CD14-positive monocyte (primary cell): ENCODE data around the gene PANK4. TPM values are rescaled to one million over a fixed set of nuclear protein-coding genes. Genes with fewer than 3 reads are reported as not detected.

Source experiments
- DNase-seq, 3 donors: peaks; one replicate each; pipeline ENCODE4 v3.0.0-alpha.2; 2011 to 2022
- H2AFZ ChIP-seq: 2 replicates; pipeline ENCODE4 v1.6.0; 2012; ENCODE audit warnings: mild to moderate bottlenecking, low read depth, low read length, inconsistent platforms; ENCODE audit not compliant: insufficient read depth, poor library complexity, severe bottlenecking
- H3K27ac ChIP-seq, 2 donors: 1 replicate in 1 of 2; 2 replicates in 1 of 2; pipeline ENCODE4 v1.5.1; 2012 to 2013; ENCODE audit warnings: low read length in 2 of 2, control low read depth in 1 of 2, inconsistent platforms in 1 of 2, low read depth in 1 of 2, mild to moderate bottlenecking in 1 of 2
- H3K27me3 ChIP-seq, 2 donors: one replicate each; pipeline versions ENCODE4 v1.6.0 to v1.6.1; 2011 to 2013; ENCODE audit warnings: low read length in 2 of 2; ENCODE audit not compliant: control insufficient read depth in 2 of 2, insufficient read depth in 2 of 2
- H3K36me3 ChIP-seq, 2 donors: replicated peaks in 1 of 2; 1 replicate in 1 of 2; 2 replicates in 1 of 2; pipeline versions ENCODE4 v1.5.1 to v1.6.1; 2012 to 2013; ENCODE audit warnings: low read length in 2 of 2, control low read depth in 1 of 2, inconsistent platforms in 1 of 2, mild to moderate bottlenecking in 1 of 2; ENCODE audit not compliant: insufficient read depth in 2 of 2, control insufficient read depth in 1 of 2
- H3K4me1 ChIP-seq, 2 donors: 1 replicate in 1 of 2; 2 replicates in 1 of 2; pipeline versions ENCODE4 v1.5.1 to v1.6.1; 2012 to 2013; ENCODE audit warnings: low read length in 2 of 2, control low read depth in 1 of 2, inconsistent platforms in 1 of 2, mild to moderate bottlenecking in 1 of 2, moderate library complexity in 1 of 2; ENCODE audit not compliant: insufficient read depth in 2 of 2, control insufficient read depth in 1 of 2
- H3K4me2 ChIP-seq: replicated peaks from 2 replicates; pipeline ENCODE3; 2012; ENCODE audit warnings: low read length, moderate library complexity, mild to moderate bottlenecking; ENCODE audit not compliant: poor library complexity, severe bottlenecking; ENCODE audit errors: extremely low read depth
- H3K4me3 ChIP-seq, 3 experiments: fragments of 200-600 bp in 1 of 3; sonication (generic) in 1 of 3; replicated peaks in 1 of 3; 1 replicate in 2 of 3; 2 replicates in 1 of 3; pipeline ENCODE4 v1.5.1; 2011 to 2013; ENCODE audit warnings: low read length in 3 of 3, mild to moderate bottlenecking in 3 of 3, control low read depth in 2 of 3, low read depth in 2 of 3, inconsistent platforms in 1 of 3, moderate library complexity in 1 of 3
- H3K79me2 ChIP-seq: 2 replicates; pipeline ENCODE4 v1.6.0; 2012; ENCODE audit warnings: mild to moderate bottlenecking, control low read depth, inconsistent platforms, low read length, moderate library complexity; ENCODE audit not compliant: insufficient read depth
- H3K9ac ChIP-seq: 2 replicates; pipeline ENCODE4 v1.6.0; 2017; ENCODE audit warnings: low read length, mild to moderate bottlenecking; ENCODE audit not compliant: insufficient read depth, poor library complexity, severe bottlenecking
- H3K9me3 ChIP-seq, 2 donors: replicated peaks in 1 of 2; 1 replicate in 1 of 2; 2 replicates in 1 of 2; pipeline versions ENCODE4 v1.5.1 to v1.6.1; 2012 to 2013; ENCODE audit warnings: low read length in 2 of 2, control low read depth in 1 of 2; ENCODE audit not compliant: control insufficient read depth in 1 of 2, insufficient read depth in 1 of 2
- H4K20me1 ChIP-seq: 2 replicates; pipeline ENCODE4 v1.6.0; 2012; ENCODE audit warnings: mild to moderate bottlenecking, low read length, control low read depth, moderate library complexity; ENCODE audit not compliant: insufficient read depth
- H3K27ac Mint-ChIP-seq, 7 donors: one replicate each; pipeline ENCODE4 v1.8.0; 2020; ENCODE audit warnings: mild to moderate bottlenecking in 7 of 7, mixed read lengths in 7 of 7, moderate library complexity in 6 of 7, inconsistent platforms in 2 of 7
- H3K27me3 Mint-ChIP-seq, 3 donors: one replicate each; pipeline ENCODE4 v1.8.0; 2021 to 2022; ENCODE audit warnings: low read depth in 3 of 3, mild to moderate bottlenecking in 3 of 3, mixed read lengths in 3 of 3, moderate library complexity in 3 of 3, inconsistent platforms in 1 of 3
- H3K36me3 Mint-ChIP-seq, 2 donors: one replicate each; pipeline ENCODE4 v1.8.0; 2020; ENCODE audit warnings: mixed read lengths in 2 of 2, inconsistent platforms in 1 of 2, mild to moderate bottlenecking in 1 of 2
- H3K4me1 Mint-ChIP-seq: one replicate; pipeline ENCODE4 v1.8.0; 2020; ENCODE audit warnings: mild to moderate bottlenecking, mixed read lengths
- H3K4me3 Mint-ChIP-seq, 2 donors: one replicate each; pipeline ENCODE4 v1.8.0; 2020; ENCODE audit warnings: mild to moderate bottlenecking in 2 of 2, mixed read lengths in 2 of 2, moderate library complexity in 1 of 2
- H3K9me3 Mint-ChIP-seq, 7 donors: one replicate each; pipeline ENCODE4 v1.8.0; 2020 to 2022; ENCODE audit warnings: mixed read lengths in 7 of 7, mild to moderate bottlenecking in 6 of 7, moderate library complexity in 6 of 7, inconsistent platforms in 2 of 7
- WGBS: methylation state at CpG from one replicate; pipeline ENCODE4 v1.1.5; 2013; ENCODE audit warnings: missing lambda C conversion rate; ENCODE audit not compliant: insufficient coverage; 5-methylcytosine and 5-hydroxymethylcytosine counted together
- intact Hi-C, 2 donors: fragments of 100-400 bp; cut with micrococcal nuclease; formaldehyde crosslinking; loops; one replicate each; pipeline versions ENCODE4 v1.15.0 to v1.15.1; 2023
- polyA plus RNA-seq, 3 donors: library from polyadenylated mRNA; depleted of rRNA in 1 of 3; unstranded in 2 of 3; stranded (reverse) in 1 of 3; fragments of 300-500 nt in 2 of 3; fragments of >200 nt in 1 of 3; fragmentation: Illumina TruSeq in 2 of 3; gene quantifications; 1 replicate in 2 of 3; 2 replicates in 1 of 3; pipeline ENCODE4 v1.2.3, GENCODE V29; 2012 to 2021
- TF ChIP-seq, protein P1 (sequence below): fragments of 200-600 bp; IDR thresholded peaks from one replicate; pipeline ENCODE4 v1.8.0; 2022; ENCODE audit warnings: antibody characterized with exemption, mild to moderate bottlenecking

The PANK4 gene
- polyA plus RNA-seq, 3 donors, result 11.9 to 30.2 (median 13.7) TPM

DNA sequence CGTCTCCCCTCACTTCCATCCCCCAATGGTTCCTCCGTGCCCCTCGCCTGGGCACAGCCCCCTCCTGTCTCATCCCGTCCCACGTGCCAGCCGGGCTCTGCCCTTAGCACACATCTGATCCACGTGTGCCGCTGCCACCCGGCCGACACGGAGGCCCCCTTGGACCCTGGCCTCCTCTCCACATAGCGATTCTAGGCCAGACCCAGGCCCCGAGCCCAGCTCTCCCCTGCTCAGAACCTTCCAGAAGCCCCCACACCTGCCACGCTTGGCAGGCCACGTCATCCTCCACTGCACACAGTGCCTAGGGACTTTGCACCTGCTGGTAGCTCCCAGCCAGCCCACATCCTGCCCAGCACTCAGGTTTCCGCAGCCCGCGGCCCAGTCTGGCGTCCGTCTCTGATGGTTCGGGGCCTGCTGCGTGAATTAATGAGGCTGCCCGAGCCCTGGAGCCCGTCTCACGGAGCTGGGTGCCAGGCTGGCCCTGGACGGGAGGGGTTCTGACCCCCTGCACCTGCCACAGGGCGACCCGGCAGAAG lies 30.2 kb downstream of the PANK4 start:
- Histone ChIP-seq H2AFZ (no peak overlapping the region), H3K27ac (no peak overlapping the region), H3K27me3 (no peaks in the 10 kb centered on the region), H3K4me2 (no peak overlapping the region), H3K4me1 (peaks cover 10 to 11% of the 10 kb centered on the region in 2 donors), H3K36me3 (no peaks in the 10 kb centered on the region), H3K79me2 (no peaks in the 10 kb centered on the region), H4K20me1 (no peaks in the 10 kb centered on the region), H3K9ac (no peak overlapping the region), H3K4me3 (no peak overlapping the region), H3K9me3 (no peaks in the 10 kb centered on the region)
- no peak for DNase-seq
- Mint-ChIP-seq H3K4me1 (peaks cover 8% of the 10 kb centered on the region), H3K36me3 (no peaks in the 10 kb centered on the region), H3K27me3 (peaks cover 1 to 6% (median 5%) of the 10 kb centered on the region in 3 donors), H3K27ac (no peak overlapping the region), H3K9me3 (no peaks in the 10 kb centered on the region), H3K4me3 (no peak overlapping the region)
- intact Hi-C loops, result no loop called here
- 89% methylated on average over 28 of the region's 28 CpGs for WGBS
- TF ChIP-seq, protein P1, sequence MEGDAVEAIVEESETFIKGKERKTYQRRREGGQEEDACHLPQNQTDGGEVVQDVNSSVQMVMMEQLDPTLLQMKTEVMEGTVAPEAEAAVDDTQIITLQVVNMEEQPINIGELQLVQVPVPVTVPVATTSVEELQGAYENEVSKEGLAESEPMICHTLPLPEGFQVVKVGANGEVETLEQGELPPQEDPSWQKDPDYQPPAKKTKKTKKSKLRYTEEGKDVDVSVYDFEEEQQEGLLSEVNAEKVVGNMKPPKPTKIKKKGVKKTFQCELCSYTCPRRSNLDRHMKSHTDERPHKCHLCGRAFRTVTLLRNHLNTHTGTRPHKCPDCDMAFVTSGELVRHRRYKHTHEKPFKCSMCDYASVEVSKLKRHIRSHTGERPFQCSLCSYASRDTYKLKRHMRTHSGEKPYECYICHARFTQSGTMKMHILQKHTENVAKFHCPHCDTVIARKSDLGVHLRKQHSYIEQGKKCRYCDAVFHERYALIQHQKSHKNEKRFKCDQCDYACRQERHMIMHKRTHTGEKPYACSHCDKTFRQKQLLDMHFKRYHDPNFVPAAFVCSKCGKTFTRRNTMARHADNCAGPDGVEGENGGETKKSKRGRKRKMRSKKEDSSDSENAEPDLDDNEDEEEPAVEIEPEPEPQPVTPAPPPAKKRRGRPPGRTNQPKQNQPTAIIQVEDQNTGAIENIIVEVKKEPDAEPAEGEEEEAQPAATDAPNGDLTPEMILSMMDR, result no peak

DNA sequence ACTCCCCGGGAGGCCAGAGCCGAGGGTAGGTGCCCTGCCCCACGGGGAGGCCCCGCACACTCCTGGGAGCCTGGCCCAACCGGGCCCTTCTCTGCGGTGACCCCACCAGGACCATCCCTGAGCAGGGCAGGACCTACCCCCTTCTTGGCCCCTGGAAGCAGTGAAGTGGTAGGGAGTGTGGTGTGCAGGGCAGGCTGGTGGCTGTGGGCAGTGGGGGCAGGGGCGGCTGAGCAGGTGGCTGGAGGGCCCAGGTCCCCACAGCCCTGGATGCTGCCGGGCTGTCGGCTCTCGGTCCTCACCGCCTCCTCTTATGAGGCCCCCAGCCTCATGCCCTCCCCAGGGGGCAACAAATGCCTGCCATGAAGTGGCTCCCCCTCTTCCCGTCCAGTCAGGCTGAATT lies 30.9 kb downstream of the PANK4 start:
- intact Hi-C loops, result no loop called here
- H3K4me2 ChIP-seq, result no peak overlapping the region
- H4K20me1 ChIP-seq, result no peaks in the 10 kb centered on the region
- no peak overlapping the region for H3K9ac ChIP-seq
- TF ChIP-seq, protein P1, result no peak
- H3K79me2 ChIP-seq, result no peaks in the 10 kb centered on the region
- no peak for DNase-seq
- H3K27ac ChIP-seq, result no peak overlapping the region
- H3K36me3 Mint-ChIP-seq, result no peaks in the 10 kb centered on the region
- H3K4me3 Mint-ChIP-seq, result no peak overlapping the region
- peaks cover 10 to 11% of the 10 kb centered on the region in 2 donors for H3K4me1 ChIP-seq
- no peaks in the 10 kb centered on the region for H3K9me3 Mint-ChIP-seq
- no peak overlapping the region for H3K27ac Mint-ChIP-seq
- H3K27me3 Mint-ChIP-seq, result peaks cover 1 to 6% (median 4%) of the 10 kb centered on the region in 3 donors
- WGBS, result 97% methylated on average over 10 of the region's 12 CpGs
- H3K36me3 ChIP-seq, result no peaks in the 10 kb centered on the region
- H3K4me3 ChIP-seq, result no peak overlapping the region
- H3K27me3 ChIP-seq, result no peaks in the 10 kb centered on the region
- H2AFZ ChIP-seq, result no peak overlapping the region
- H3K9me3 ChIP-seq, result no peaks in the 10 kb centered on the region
- peaks cover 8% of the 10 kb centered on the region for H3K4me1 Mint-ChIP-seq
